Sciatic nerve (tissue), 2 donors: Measurements from ENCODE around the gene NUDT12. TPM values are rescaled to one million over a fixed set of nuclear protein-coding genes. Genes with fewer than 3 reads are reported as not detected.

Experiments
- ATAC-seq: fragments of 200-7000 bp; cut with Tn5 transposase; one replicate; pipeline ENCODE4 v1.9.1; 2020; ENCODE audit warnings: mild to moderate bottlenecking, moderate library complexity
- DNase-seq: peaks from one replicate; pipeline ENCODE4 v3.0.0-alpha.2; 2020; ENCODE audit warnings: low spot score
- intact Hi-C: fragments of 100-400 bp; cut with DNase I; formaldehyde crosslinking; loops from one replicate; pipeline ENCODE4 v1.14.2; 2022
- total RNA-seq: library from RNA; stranded (reverse); fragmentation: NEBNext Ultra II Directional; extraction: Animal tissue kit (Norgen Biotek cat#: 25700); gene quantifications from one replicate; pipeline ENCODE4 v1.2.1, GENCODE V29; 2021
- donor health status: DM: no; HTN: no; CAD: no.
- donor health status: DM: no; HTN: no; CAD: no.

Gene NUDT12
- 23.2 TPM for total RNA-seq

DNA sequence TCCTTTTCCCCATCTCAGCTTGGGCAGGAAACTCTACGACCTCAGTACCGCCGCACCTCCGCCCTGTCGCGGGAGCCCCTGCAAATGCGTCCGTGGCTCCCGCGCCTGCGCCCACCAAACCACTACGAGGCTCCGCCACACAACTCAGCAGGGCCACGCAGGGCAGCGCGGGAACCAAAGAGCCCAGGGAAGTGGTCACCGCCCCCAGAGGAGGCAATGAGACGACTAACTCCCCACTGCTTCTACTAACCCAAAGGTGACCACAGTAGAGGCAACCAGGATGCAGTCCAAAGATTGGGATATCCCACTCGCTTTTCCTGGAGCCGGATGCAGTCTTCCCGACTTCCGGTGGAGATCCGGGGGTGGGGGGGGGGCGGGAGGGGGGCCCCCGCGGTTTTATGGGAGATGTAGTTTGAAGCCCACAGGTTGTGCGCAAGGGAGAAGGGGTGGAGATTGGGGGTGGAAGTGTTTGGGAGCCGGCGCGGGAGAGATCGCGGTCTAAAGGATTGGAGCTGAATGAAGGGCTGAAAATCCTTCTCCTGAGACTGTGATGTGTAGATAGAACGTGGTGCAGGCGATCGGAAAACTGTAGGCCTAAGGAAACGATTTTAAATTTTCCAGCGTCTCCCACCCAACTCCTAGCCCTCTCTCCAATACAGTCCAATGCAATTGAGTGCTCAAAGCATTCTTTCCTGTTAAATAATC is at the start of gene NUDT12:
TSS of gene NUDT12 (minus strand) at position 337 of the 705 bp plus-strand sequence. CDS start 2,541 bp downstream, outside the sequence.
- intact Hi-C loops, result no loop called here
- DNase-seq (peak; percentile 79), ATAC-seq (peak; percentile 96)

DNA sequence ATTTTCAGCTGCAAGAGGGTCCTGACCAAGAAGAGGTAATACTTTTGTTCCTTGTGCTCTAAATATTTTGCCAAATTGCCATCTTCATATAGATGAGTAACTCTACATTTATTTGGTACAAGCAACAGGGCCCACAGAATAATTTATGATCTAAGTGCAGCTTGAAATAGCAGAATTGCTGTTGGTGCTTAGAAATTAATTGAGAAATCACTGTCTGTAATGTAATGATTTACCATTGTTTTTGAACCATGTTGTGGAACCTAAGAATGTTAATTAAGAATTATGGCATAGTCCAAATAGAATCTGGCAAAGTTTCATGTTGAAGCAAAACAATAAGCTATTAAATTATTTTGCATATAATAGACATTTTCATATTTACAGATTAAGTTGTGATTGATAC is 44.8 kb upstream of the NUDT12 start:
- ATAC-seq, result no peak

DNA sequence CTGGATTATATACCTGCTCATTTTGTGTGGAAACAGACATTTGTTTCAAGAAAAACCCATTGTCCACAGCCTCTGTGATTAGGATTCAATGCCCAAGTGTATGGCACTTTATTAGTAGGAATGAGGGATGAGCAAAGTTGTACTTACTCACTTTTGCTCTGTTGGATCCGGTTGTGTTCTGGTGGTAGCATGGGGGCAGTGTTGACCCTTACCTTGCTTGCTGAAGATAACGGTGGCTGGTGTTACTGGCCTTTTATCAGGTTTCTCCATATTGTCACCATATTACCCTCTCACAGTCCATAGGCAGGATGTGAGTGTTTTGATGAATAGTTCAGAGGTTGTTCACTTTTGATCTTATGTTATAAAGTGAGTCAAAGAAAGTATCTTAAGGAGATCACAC is 42.7 kb upstream of the NUDT12 start:
- DNase-seq (no peak), ATAC-seq (no peak)
- intact Hi-C loops, result no loop called here

More for the DNA sequence above, 44.8 kb upstream of the NUDT12 start:
- intact Hi-C loops, result no loop called here
- DNase-seq, result no peak

DNA sequence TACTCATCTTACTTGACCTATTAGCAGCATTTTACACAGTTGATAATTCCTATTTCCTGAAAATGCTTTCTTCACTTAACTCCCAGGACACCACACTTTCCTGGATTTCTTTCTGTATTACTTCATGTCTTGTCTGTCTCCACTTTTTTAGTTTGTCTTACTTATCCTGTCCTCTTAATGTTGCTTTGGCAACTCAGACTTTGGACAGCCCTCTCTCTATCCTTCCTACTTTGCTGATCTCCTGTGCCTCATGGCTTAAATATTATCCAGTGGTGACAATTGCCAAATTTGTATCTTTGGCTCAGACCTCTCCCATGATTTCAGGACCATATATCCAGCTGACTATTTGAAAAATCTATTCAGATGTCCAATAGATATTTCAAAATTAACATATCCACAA is 39.8 kb upstream of the NUDT12 start:
- ATAC-seq, result peak; percentile 47
- no peak for DNase-seq
- intact Hi-C loops, result no loop called here

DNA sequence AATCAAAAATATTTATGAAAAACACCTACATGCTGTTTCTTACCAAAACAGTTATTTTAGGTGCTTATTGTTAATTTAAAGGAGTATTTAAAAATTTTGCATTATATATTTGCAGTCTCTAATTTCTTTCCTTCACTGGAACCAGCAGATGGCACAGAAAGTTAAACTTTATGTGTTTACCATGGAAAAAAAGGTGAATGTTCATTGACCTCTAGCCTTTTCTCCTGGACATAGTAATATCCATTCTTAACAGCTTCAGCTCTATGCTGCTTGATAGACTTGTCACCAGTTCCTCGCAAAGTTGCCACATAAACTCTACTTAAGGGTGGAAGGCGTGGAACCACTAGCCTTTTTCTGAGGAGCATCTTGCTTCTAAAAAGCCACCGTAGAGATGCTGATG is 38.7 kb upstream of the NUDT12 start:
- DNase-seq (no peak), ATAC-seq (no peak)
- intact Hi-C loops, result no loop called here

DNA sequence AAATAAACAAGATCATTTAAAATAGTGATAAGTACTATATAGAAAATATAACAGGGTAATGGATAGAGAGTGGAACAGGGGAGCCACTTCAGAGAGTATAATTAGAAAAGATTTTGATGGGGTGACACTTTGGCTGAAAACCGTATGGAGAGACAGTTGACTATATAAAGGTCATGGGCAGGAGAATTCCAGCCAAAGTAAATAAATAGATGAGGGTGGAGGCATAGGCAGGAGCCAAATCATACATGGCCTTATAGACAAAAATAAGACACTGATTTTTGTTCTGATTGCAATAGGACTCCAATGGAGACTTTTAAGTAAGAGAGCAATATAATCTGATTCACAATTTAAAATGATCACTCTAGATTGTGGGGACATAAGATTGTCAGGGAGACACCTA is 37.5 kb upstream of the NUDT12 start:
- intact Hi-C loops, result no loop called here
- ATAC-seq (no peak), DNase-seq (no peak)

DNA sequence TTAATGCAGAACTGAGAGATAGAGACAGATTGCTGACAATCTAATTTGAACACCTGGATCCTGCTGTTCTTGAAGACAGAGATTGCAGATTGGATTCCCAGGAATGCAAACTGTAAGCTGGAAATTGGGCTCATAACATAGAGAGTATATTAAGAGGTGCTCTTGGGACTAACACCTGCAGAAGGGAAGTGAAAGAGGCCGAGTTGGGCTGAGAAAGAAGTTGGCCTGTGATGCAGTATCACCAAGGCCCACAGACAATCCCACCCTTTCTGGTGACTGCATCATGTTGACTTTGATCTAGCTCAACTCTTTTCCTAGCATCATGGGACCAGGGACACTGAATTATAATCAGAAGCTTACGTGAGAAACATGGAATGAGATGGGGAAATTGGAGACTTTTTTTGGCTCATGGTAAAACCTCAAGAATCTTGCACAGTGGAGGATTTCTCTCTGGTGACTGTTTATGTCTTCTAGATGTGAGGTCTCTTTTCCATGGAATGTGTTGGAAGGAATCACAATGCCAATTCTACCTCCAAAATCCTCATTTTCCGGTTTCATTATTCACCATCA is 36.5 kb upstream of the NUDT12 start:
- intact Hi-C loops, result no loop called here
- peak; percentile 70 for ATAC-seq
- no peak for DNase-seq

DNA sequence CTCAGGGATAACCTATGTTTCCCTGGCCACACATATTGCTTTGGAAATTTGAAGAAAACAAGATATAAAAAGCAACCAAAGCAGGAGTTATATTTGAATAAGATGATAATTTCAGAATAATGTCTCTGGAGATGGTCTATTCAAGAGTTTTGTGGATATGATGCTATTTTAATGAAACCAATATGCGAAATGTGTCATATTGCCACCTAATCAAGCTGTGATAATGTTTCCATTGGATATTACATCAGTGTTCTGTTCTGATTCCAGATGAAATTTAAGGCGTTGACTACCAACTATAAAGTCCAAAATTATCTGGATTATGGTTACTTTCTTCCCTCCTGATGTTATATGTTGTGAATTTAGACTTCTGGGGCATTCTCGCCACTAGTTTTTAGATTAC is 27.6 kb upstream of the NUDT12 start:
- ATAC-seq (no peak), DNase-seq (no peak)
- intact Hi-C loops, result no loop called here

DNA sequence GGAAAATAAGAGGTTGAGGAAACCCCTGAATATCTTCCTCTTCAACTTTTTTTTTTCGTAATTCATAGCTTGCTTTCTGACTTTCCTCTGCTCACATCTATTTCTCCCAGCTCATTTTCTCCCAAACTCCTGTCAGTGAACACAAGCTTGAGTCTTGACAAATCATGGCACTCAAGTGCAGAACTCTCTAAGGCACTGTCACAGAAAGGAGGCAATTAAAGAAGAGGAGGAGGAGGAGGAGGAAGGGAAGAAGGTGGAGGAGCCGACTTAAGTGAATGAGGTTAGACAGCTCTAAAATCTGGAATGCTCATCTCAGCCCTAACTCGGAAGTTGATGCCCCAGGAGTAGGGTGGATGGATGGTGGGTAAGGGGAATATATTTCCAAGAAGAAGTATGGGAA is 27.2 kb upstream of the NUDT12 start:
- intact Hi-C loops, result no loop called here
- ATAC-seq, result no peak
- DNase-seq, result no peak

DNA sequence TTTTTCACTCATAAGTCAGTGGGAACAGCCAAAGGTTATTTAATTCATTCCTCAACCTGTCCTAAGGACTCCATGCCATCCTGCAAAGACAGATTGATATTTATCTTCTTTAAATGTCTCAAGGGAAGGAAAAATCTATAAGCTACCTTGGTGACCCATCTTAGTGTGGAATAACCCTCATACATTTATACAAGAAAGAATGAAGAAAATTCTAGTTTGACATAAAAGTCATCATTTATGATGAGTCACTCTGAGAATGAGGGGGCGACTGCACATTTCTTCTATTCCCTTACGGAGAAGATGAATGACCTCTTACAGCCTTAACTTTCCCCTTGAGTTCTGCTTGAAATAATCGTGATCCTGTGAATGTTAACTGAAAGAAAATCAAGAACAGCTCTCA is 26.8 kb upstream of the NUDT12 start:
- DNase-seq (no peak), ATAC-seq (no peak)
- intact Hi-C loops, result no loop called here

DNA sequence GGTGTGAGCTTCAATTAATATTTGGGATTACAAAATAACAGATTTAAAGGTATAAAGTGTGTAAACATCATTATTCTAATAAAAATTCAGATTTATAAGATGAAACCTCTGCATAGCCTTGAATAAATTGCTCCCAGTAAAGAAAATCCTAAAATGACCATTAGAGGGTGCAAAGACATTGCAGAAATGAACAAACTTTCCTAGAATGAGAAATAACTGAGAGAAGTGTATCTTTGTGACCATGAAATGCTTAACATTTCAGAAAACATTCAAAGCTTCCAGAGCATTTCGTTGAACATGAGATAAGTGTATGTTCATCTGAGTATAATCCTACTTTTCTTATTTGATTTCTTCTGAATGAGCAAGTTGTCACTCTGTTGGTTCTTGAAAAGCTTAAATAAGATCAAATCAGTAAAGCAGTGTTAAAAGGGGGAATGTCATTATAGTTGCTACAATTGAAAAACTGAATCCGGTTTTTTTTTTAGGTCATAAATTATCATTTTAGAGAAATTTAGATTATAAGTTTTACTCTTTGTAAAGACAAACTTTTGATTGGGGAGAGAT is 24.7 kb upstream of the NUDT12 start:
- DNase-seq (no peak), ATAC-seq (no peak)
- intact Hi-C loops, result no loop called here

DNA sequence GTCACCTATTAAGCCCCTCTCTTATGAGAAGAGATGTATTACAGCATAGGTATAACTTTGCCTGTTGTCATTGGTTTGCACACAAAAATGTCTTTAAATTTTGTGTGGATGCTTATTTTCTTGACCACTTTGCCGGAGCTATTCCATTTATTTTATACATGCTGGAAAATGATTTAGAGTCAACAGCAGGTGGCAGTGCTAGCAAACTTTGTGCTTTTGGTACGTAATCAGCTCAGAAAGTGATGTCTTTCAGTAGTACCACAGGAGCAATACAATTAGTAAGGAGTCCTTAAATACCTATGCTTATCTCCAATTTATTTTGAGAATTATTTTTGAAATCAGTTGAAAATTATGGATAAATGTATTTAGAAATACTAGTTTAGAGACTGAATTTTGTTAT is 19.8 kb upstream of the NUDT12 start:
- no peak for DNase-seq
- no peak for ATAC-seq
- intact Hi-C loops, result no loop called here

DNA sequence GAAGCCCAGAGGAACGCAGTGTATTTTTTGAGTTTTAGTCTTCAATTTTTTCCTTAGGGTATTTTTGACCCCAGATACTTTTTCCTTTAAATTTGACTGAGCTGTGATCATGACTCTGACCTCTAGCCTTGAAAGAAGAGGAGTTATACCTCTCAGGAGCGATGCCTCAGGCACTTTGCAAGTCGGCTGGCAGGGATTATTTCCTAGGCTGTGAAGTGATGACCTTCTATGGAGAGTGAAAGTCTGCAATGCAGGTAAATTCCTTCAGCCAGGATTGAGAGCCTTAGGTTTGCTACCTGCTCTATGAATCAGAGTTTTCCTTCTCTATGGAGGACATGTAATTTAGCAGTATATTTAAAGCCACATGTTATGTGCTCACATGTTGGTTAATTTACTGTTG is 10.8 kb upstream of the NUDT12 start:
- ATAC-seq (no peak), DNase-seq (no peak)
- intact Hi-C loops, result no loop called here

DNA sequence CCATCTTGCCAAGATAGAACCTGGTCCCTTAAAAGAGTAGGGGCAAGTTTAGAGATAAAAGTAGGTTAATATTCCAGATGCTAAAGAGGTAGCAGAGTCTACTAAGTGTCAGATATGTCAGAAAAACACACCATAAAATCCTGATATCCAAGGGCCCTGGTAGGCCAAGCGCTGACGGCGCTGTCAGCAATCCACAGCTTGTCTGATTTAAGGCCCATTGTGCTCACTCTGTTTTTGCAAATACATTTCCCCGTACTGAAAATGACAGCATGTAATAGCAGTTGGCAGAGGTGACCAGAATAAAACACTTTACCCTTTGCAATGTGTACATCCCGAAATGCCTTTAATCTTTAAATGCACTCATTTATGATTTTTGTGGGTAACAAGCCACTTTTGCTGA is 9.9 kb upstream of the NUDT12 start:
- DNase-seq, result no peak
- no peak for ATAC-seq
- intact Hi-C loops, result no loop called here

DNA sequence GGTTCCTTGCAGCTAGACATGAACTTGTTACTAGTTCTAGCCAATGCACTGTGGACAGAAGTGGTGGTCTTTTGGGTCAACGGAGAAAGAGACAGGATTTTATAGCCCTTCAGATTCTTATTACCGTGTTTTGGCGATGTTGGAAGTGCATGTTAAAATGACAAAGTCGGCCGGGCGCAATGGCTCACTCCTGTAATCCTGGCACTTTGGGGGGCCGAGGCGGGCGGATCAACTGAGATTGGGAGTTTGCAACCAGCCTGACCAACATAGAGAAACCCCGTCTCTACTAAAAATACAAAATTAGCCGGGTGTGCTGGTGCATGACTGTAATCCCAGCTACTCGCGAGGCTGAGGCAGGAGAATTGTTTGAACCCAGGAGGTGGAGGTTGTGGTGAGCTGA is 9.1 kb upstream of the NUDT12 start:
- DNase-seq, result no peak
- ATAC-seq, result no peak
- intact Hi-C loops, result no loop called here

DNA sequence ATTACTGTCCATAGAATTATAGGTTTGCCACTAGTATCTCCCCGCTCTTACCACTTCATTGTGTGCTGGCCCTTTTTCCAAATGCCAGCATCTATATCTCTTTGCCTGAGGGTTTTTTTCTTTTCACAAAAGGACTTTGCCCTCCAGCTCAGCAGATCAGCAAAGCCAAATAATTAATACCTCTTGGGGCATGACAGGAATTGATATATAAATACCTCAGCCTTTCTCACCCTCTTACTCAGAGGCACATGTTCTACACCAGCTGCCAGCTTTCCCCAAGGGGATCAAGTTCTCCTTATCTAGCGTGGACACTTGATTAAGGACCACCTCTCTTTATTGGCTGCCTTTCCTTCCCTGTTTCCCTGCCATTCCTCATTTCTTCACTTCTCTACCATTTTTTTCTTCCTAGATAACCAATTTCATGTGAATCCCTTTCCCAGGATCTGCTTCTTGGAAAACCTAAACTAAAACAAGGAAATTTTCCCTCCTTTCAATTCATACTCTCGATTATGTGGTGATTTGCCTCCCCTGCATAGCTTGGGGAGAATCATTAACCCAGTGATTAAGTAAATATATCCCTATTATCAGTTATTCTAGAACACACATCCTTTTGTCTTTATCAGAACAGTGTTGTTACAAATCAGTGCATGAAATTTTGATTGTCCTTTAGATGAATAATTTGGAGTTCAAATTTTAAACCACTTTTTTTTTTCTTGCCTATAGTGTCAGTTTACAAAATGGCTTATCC is 6.9 kb upstream of the NUDT12 start:
- ATAC-seq (no peak), DNase-seq (no peak)
- intact Hi-C loops, result no loop called here

DNA sequence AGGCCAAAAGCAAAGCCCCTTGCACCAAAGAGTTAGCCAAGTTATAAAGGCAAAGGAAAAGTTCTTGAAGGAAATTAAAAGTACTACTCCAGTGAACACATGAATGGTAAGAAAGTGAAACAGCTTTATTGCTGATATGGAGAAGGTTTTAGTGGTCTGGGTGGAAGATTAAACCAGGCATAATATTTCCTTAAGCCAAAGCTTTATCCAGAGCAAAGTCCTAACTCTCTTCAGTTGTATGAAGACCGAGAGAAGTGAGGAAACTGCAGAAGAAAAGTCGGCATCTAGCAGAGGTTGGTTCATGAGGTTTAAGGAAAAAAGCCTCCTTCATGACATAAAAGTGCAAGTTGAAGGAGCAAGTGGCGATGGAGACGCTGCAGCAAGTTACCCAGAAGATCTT is 3.1 kb upstream of the NUDT12 start:
- intact Hi-C loops, result no loop called here
- DNase-seq (no peak), ATAC-seq (no peak)

DNA sequence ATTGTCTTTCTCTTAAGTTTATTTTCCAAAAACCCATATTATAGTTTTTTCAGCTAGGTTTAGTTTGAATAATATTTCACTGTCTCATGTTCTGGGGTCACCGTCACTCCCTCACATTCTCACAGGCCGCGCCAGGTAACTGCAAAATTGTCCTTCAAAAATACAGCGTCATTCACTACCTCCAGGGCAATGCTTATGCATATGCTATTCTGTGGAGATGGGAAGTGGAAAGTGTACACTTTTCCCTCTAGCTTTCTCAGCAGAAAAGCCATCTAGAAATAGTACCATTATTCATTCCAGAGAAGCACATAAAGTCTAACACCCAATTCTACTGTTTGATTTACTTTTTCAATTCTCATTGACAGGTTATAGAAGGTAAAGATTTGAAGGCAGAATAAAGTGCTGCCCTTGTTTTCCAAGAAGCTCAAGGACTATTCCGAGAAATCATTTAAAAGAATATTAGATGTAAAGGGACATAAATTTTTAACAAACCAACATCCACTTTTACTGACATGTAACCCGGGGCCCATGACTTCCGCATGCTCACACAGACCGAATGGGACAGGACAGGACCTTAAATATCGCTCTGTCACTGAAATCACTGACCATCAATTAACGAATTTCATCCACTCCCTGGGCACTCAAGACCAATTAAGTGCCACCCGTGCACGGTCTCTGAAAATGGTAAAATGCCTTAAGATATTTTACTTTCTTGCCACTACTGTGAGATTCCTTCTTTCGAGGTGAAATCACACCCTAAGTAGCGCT is 720 bp downstream of the NUDT12 start:
- intact Hi-C loops, result no loop called here
- ATAC-seq, result peak; percentile 52
- DNase-seq, result no peak

DNA sequence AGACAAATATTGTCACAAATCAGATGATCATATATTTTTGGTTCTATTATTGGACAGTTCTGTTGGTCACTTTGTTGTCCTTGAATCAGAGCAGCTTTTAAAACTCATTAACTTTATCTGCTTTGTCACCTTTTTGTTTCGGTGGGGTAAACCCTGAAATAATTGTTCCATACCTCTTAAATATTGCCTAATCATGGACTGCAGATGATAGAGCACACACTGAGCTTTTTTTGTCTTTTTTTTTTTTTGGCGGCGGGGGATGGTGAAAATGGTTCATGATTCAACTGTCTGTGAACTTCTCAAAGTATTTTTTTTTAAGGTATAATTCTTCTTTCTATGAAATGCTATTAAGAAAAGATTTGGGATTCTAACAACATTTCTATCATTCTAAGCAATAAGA is 1.8 kb downstream of the NUDT12 start:
- DNase-seq, result no peak
- ATAC-seq, result no peak
- intact Hi-C loops, result no loop called here
